ENCODE results near the gene RMND5B.

DNA sequence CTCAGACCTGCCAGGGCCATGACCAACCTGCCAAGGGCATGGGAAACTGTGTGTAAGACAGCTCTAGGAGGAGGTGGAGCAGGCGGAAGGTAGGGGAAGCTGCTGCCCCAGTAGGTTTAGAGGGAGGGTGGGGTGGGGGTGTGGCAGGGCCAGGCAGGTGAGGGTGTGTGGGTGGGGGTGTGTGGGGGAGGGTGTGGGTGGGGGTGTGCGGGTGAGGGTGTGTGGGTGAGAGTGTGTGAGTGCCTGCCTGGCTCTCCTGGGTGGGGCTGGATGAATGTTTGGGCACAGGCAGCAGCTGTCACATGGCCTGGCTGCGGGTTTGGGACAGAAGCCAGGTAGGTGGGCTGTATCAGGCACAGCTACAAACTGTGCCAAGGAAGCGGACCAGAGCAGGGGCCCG lies 26.3 kb upstream of the RMND5B start:
- TF ChIP-seq POLR2A (IDR thresholded peaks at IDR 0.05; ENCODE audit: low read length) (no peak), GATA1 (IDR thresholded peaks at IDR 0.05; ENCODE audit: low read depth, low read length) (no peak)

Measured in erythroblast (primary cell).